ENCODE data around the gene ZMYND12. TPM values are rescaled to one million over a fixed set of nuclear protein-coding genes. Genes with fewer than 3 reads are reported as not detected.
"Not testable (repeated sequence)": the region's sequence is repeated elsewhere in the genome, so short reads cannot be mapped to it uniquely, and the experiment has no call there.

Gene ZMYND12
- polyA plus RNA-seq, 1 donor from 2014 or later, result 0.21 TPM

GRCh38 chr1:42502031-42502430, 46.2 kb upstream of the ZMYND12 start:
- H3K27me3 ChIP-seq (ENCODE audit: insufficient read depth, low read depth, low read length); H3K9ac ChIP-seq (ENCODE audit: low read length); H3K79me2 ChIP-seq (replicated peaks; ENCODE audit: insufficient read depth, low read length); H2AFZ ChIP-seq (ENCODE audit: low read depth, low read length); H3K4me3 ChIP-seq (ENCODE audit: low read length); H3F3A ChIP-seq (ENCODE audit: insufficient read depth, low read length, poor library complexity, severe bottlenecking); H3K9me3 ChIP-seq (ENCODE audit: low read length); H3K9me2 ChIP-seq (ENCODE audit: insufficient read depth, low read length); H4K20me1 ChIP-seq (ENCODE audit: insufficient read depth); H3K4me2 ChIP-seq (ENCODE audit: low read length); H3K27ac ChIP-seq (ENCODE audit: low read length): not testable (repeated sequence)
- H3K36me3 ChIP-seq (ENCODE audit: insufficient read depth, low read length), result peaks cover 11% of the 10 kb centered on the region

- H3K4me3 ChIP-seq (ENCODE audit: low read length), result no peak overlapping the region
- H3K27ac ChIP-seq (ENCODE audit: low read length), result no peak overlapping the region
- H3K27me3 ChIP-seq (ENCODE audit: insufficient read depth, low read depth, low read length), result no peaks in the 10 kb centered on the region
- no peak overlapping the region for H3K4me2 ChIP-seq (ENCODE audit: low read length)
- H4K20me1 ChIP-seq (ENCODE audit: insufficient read depth), result no peaks in the 10 kb centered on the region
- no peak overlapping the region for H3K9ac ChIP-seq (ENCODE audit: low read length)
- no peaks in the 10 kb centered on the region for H3K9me2 ChIP-seq (ENCODE audit: insufficient read depth, low read length)
- no peak overlapping the region for H2AFZ ChIP-seq (ENCODE audit: low read depth, low read length)
- no peaks in the 10 kb centered on the region for H3K36me3 ChIP-seq (ENCODE audit: insufficient read depth, low read length)
- H3K79me2 ChIP-seq (replicated peaks; ENCODE audit: insufficient read depth, low read length), result no peaks in the 10 kb centered on the region
- no peaks in the 10 kb centered on the region for H3F3A ChIP-seq (ENCODE audit: insufficient read depth, low read length, poor library complexity, severe bottlenecking)
- no peak for TF ChIP-seq RAD21 (conservative IDR thresholded peaks at IDR 0.05)
- no peak for TF ChIP-seq CTCF (IDR thresholded peaks at IDR 0.05; ENCODE audit: poor library complexity, severe bottlenecking)
- no peak for TF ChIP-seq EZH2 (IDR thresholded peaks at IDR 0.05; ENCODE audit: borderline replicate concordance, insufficient read depth, low read length, poor library complexity, severe bottlenecking)
- no peak for TF ChIP-seq TAF1 (IDR thresholded peaks at IDR 0.05; ENCODE audit: low read depth)
- no peak for TF ChIP-seq MXI1 (conservative IDR thresholded peaks at IDR 0.05; ENCODE audit: poor library complexity, severe bottlenecking)
- TF ChIP-seq SMC3 (conservative IDR thresholded peaks at IDR 0.05; ENCODE audit: poor library complexity), result no peak
- TF ChIP-seq REST (IDR thresholded peaks at IDR 0.05; ENCODE audit: borderline replicate concordance), result no peak
- TF ChIP-seq EP300 (conservative IDR thresholded peaks at IDR 0.05; ENCODE audit: poor library complexity, severe bottlenecking), result no peak
- TF ChIP-seq POLR2AphosphoS5 (IDR thresholded peaks at IDR 0.05), result no peak
- no peaks in the 10 kb centered on the region for H3K9me3 ChIP-seq (ENCODE audit: low read length)
Measured at GRCh38 chr1:42490237-42490636, 34.4 kb upstream of the ZMYND12 start.

GRCh38 chr1:42484382-42484781, 28.6 kb upstream of the ZMYND12 start:
- Histone ChIP-seq H3K27ac (ENCODE audit: low read length) (no peak overlapping the region), H3K4me2 (ENCODE audit: low read length) (no peak overlapping the region), H3K79me2 (replicated peaks; ENCODE audit: insufficient read depth, low read length) (no peaks in the 10 kb centered on the region), H4K20me1 (ENCODE audit: insufficient read depth) (no peaks in the 10 kb centered on the region), H3K36me3 (ENCODE audit: insufficient read depth, low read length) (peaks cover 9% of the 10 kb centered on the region), H3K9me2 (ENCODE audit: insufficient read depth, low read length) (no peaks in the 10 kb centered on the region), H3K27me3 (ENCODE audit: insufficient read depth, low read depth, low read length) (no peaks in the 10 kb centered on the region), H3K4me3 (ENCODE audit: low read length) (no peak overlapping the region), H3K9ac (ENCODE audit: low read length) (no peak overlapping the region), H3F3A (ENCODE audit: insufficient read depth, low read length, poor library complexity, severe bottlenecking) (no peaks in the 10 kb centered on the region), H2AFZ (ENCODE audit: low read depth, low read length) (no peak overlapping the region), H3K9me3 (ENCODE audit: low read length) (no peaks in the 10 kb centered on the region)
- TF ChIP-seq MXI1 (conservative IDR thresholded peaks at IDR 0.05; ENCODE audit: poor library complexity, severe bottlenecking), result no peak
